HG02885 (cell line): ENCODE results near the gene ZNF420.
"Not testable (repeated sequence)": the region's sequence is repeated elsewhere in the genome, so short reads cannot be mapped to it uniquely, and the experiment has no call there.

Source experiments
- ATAC-seq: cut with Tn5 transposase; IDR thresholded peaks from one replicate; pipeline ENCODE4 v1.9.1; 2021; ENCODE audit warnings: mild to moderate bottlenecking; ENCODE audit not compliant: unreplicated experiment, poor library complexity

ZNF420 gene

GRCh38 chr19:37077934-37078716, at the start of gene ZNF420:
ZNF420 (plus strand) TSS chr19:37078433; CDS start chr19:37089119, 10,686 bp downstream.
- ATAC-seq = peak; percentile 98

DNA sequence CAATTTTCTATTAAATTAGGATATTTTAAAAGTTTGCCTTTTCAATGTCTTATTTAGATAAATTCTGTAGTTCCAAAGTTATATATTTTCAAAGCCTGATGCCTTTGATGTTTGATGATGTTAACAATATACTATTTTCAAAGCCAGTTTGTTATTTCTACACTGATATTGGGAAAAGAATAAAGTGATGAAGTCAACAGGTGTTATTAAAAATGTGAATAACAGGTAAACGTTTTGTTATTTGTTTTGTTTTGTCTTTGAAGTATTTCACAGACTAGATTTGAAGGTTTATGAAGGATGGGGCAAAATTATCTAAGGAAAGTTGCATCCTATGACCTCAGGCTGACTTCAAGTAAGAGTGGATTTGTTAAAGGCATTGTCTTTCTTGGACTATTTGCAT, 33.1 kb upstream of the ZNF420 start:
- no peak for ATAC-seq

DNA sequence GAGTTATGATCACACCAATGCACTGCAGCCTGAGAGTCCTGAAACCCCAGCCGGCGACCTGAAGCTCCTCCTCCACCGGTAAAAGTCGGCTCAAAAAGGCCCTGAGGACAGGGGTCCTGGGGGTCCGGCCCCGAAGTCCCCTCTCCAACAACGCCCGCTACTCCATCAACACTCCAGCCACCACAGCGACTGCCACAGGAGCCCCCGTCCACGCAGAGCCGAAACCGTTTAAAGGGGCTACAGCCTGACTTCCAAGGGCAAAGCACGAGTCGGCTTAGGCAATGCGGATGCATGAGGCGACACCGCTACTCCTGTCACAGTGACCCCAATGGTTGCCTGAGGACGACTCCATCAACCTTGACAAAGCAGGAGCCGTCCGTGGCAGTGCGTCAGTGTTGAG, 22.9 kb upstream of the ZNF420 start:
- no peak for ATAC-seq

GRCh38 chr19:37056776-37057175, 21.5 kb upstream of the ZNF420 start:
- ATAC-seq = no peak

- no peak for ATAC-seq
Observed at GRCh38 chr19:37059142-37059541, 19.1 kb upstream of the ZNF420 start.

- not testable (repeated sequence) for ATAC-seq
Observed at GRCh38 chr19:37064886-37065285, 13.3 kb upstream of the ZNF420 start.

DNA sequence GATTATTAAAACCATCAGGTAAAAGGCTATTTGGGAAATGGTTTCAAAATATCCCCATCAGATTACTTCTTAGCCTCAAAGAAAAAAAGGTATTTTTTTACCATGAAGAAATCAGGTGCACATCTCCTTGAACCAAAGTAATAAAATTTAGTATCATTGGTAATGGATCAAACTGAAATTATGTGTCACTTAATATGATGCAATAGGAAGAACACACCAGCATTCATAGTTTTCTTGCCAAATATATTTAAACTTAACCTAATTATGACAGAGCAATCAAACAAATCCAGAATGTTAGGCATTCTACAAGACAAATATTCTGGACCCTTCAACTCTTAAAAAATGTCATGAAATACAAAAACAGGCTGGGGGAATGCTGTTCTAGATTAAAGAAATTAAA, 4.1 kb upstream of the ZNF420 start:
- no peak for ATAC-seq

DNA sequence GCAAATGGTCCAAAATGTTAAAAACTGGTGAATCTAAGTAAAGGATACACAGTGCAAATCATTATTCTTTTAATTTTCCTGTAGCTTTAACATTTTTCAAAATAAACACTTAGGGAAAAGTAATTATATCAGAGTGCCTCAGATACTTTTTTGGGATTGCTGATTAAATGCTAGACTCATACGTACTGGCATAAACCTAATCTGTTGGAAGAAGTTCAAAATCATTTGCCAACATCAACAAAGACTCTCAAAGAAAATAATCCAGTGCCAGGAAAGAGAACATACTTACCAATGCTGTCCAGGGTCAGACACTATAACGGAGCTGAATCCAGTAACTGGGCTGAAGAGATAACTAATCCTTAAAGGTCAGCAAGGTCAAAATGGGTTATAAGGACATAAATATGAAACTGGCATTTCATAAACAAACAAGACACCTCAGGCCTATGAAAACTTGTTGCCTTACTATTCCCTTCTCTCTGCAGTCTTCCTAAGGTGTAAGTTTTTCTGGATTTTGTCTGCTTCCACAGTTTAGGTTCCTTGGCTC, 3.3 kb upstream of the ZNF420 start:
- no peak for ATAC-seq

GRCh38 chr19:37076524-37076923, 1.7 kb upstream of the ZNF420 start:
- not testable (repeated sequence) for ATAC-seq

GRCh38 chr19:37077501-37077933, 716 bp upstream of the ZNF420 start:
- ATAC-seq = no peak

- ATAC-seq = no peak
Observed at GRCh38 chr19:37078717-37079032, 442 bp downstream of the ZNF420 start.

GRCh38 chr19:37079238-37079637, 1.0 kb downstream of the ZNF420 start:
- no peak for ATAC-seq

DNA sequence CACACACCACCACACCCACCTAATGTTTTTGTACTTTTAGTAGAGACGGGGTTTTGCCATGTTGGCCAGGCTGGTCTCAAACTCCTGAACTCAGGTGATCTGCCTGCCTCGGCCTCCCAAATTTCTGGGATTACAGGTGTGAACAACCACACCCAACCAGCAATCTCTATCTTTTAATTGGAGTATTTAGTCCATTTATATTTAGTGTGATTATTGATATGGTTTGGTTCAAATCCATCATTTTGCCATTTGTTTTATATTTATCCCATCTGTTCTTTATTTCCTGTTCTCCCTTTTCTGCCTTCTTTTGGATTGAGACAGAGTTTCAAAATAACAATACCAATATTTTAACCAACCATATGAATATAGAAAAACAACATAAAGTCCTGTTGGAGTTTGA, 4.1 kb downstream of the ZNF420 start:
- no peak for ATAC-seq

- no peak for ATAC-seq
Observed at GRCh38 chr19:37087110-37087509, 8.9 kb downstream of the ZNF420 start.

DNA sequence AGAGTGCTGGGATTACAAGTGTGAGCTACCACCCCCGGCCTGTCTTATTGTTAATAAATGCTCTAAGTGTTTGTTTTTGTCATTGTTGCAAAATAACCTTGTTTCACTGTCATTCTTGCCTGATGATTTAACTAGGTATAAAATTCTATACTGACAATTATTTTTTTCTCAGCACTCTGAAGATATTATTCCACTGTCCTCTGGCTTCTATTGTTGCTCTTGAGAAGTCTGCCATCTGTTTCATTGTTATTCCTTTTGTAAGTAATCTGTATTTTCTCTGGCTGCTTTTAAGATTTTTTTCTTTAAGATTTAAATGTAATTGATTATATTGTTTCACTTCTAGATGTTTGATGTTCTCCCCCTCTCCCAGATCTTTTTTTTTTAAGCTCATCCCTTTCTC, 17.6 kb downstream of the ZNF420 start:
- ATAC-seq = no peak

- no peak for ATAC-seq
Observed at GRCh38 chr19:37098570-37098969, 20.3 kb downstream of the ZNF420 start.

GRCh38 chr19:37104135-37104534, 25.9 kb downstream of the ZNF420 start:
- ATAC-seq = not testable (repeated sequence)

DNA sequence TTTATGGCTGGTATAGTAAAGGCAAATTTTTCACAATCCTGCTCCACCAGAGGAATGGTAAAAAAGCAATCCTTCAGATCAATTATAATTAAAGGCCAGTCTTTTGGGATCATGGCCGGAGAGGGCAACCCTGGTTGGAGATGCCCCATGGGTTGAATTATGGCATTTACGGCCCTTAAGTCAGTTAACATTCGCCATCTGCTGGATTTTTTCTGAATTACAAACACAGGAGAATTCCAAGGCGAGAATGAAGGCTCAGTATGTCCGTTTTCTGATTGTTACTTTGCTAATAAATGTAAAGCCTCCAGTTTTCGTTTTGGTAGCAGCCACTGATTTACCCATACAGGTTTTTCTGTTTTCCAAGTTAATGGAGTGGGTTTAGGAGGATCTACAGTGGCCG, 33.5 kb downstream of the ZNF420 start:
- not testable (repeated sequence) for ATAC-seq

DNA sequence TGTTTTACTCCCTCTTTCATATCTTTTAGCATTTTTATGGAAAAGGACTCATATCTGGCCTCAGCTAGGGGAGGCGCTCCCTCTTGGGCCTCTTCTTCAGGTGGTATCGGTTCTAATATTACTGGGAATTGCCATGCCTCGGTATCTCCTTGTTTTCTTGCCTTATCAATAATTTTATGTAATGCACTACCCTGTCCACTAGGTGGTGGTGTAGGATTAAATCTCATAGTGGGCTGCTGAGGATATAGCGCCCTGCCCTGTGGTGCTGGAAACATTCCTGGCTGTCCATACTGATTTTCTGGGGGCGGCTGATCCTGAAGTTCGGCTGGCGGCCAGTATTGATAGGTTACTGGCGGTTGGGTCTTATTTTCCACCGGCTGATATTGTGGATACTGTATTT, 35.8 kb downstream of the ZNF420 start:
- no peak for ATAC-seq

GRCh38 chr19:37122093-37122492, 43.9 kb downstream of the ZNF420 start:
- ATAC-seq = not testable (repeated sequence)

DNA sequence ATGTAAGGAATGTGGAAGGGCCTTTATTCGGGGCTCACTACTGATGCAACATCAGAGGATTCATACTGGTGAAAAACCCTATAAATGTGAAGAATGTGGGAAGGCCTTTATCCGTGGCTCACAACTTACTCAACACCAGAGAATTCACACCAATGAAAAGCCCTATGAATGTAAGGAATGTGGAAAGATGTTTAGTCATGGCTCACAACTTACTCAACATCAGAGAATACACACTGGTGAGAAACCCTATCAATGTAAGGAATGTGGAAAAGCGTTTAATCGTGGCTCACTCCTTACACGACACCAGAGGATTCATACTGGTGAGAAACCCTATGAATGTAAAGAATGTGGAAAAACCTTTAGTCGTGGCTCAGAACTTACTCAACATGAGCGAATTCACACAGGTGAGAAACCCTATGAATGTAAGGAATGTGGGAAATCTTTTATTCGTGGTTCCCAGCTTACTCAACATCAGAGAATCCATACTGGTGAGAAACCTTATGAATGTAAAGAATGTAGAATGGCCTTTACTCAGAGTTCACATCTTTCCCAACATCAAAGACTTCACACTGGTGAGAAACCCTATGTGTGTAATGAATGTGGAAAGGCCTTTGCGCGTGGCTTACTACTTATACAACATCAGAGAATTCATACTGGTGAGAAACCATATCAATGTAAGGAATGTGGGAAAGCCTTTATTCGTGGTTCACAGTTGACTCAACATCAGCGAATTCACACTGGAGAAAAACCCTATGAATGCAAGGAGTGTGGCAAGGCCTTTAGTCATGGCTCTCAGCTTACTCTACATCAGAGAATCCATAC, 50.0 kb downstream of the ZNF420 start:
- ATAC-seq = no peak
